Fibroblast of the aortic adventitia (primary cell): Measurements from ENCODE around the gene USP53. TPM values are rescaled to one million over a fixed set of nuclear protein-coding genes. Genes with fewer than 3 reads are reported as not detected.
"Not testable (repeated sequence)": the region's sequence is repeated elsewhere in the genome, so short reads cannot be mapped to it uniquely, and the experiment has no call there.

ENCODE experiments used
- DNase-seq: peaks from one replicate; pipeline ENCODE4 v3.0.0-alpha.2; 2010; ENCODE audit warnings: low read depth
- H3K4me3 ChIP-seq: 2 replicates; pipeline ENCODE4 v1.5.1; 2011; ENCODE audit warnings: low read depth, mild to moderate bottlenecking, control low read depth, low read length, moderate library complexity
- CTCF ChIP-seq: IDR thresholded peaks from 2 replicates; pipeline ENCODE4 v1.5.1; 2011; ENCODE audit warnings: mild to moderate bottlenecking, low read length, control low read depth, inconsistent platforms; ENCODE audit not compliant: insufficient read depth
- total RNA-seq: library from RNA; depleted of rRNA; stranded (reverse); fragments of >200 nt; gene quantifications from 2 replicates; pipeline ENCODE4 v1.2.3, GENCODE V29; 2012; ENCODE audit warnings: low replicate concordance

The USP53 gene
- total RNA-seq, 1 donor, result 69.2 TPM

DNA sequence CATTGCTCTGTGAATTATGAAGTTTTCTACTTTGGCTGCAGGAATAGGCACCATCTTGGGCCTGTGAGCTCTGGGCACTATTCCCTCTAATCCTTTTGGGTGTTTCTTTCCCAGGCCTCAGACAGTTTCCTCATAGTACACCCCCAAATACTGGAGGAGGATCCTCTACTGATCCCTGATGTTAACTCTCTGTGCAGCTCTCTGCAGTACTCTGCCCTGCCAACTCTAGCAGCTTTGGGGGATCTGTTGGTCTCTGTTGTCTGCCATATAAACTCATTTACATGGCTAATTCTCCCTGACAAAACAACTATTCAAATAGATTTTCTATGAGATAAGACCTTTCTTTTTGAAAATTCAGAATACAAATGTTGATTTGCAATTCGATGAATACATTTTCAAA, 29.9 kb downstream of the USP53 start:
- no peak for TF ChIP-seq CTCF
- no peak overlapping the region for H3K4me3 ChIP-seq
- no peak for DNase-seq

DNA sequence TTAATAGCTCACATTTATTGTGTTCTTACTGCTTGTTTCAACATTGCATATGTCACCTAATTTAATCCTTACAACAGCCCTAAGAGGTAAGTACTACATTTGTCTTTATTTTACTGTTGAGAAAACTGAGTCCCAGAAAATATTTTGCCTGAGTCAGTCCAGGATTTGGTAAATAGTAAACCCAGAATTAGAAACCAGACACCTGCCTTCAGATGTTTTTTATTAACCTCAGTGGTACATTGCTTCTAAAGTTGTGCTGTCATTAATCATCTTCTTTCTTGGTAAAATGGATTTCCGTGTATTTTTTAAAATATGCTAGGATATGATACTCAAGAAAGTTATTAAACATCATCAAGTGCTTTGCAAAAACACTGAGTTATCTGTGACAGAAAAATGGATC, 31.4 kb downstream of the USP53 start:
- no peak overlapping the region for H3K4me3 ChIP-seq
- no peak for TF ChIP-seq CTCF
- DNase-seq, result no peak

- no peak overlapping the region for H3K4me3 ChIP-seq
- no peak for DNase-seq
- no peak for TF ChIP-seq CTCF
These were observed 31.8 kb downstream of the USP53 start for GRCh38 chr4:119244344-119244743.

DNA sequence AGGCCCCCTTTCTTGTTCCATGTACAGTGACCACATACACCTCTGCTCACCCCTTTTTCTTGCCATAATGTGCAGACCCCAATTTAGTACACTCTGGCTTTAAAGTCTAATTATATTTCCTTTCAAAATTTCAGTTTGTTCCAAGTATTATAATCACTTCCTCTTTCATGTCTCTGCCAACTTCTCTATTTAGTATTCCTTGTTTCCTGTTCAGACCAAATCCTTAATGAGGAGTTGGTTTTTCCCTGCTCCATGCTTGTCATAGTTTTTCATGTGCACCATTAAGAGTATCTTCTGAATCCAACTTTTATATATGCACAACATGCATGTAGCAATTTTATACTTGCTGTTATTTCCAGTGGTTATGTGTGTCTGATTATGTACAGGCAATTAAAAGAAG, 32.3 kb downstream of the USP53 start:
- no peak overlapping the region for H3K4me3 ChIP-seq
- no peak for DNase-seq
- TF ChIP-seq CTCF, result no peak

GRCh38 chr4:119246177-119246733, 33.7 kb downstream of the USP53 start:
- DNase-seq, result no peak
- H3K4me3 ChIP-seq, result no peak overlapping the region
- TF ChIP-seq CTCF, result no peak

GRCh38 chr4:119251037-119251436, 38.5 kb downstream of the USP53 start:
- not testable (repeated sequence) for DNase-seq, H3K4me3 ChIP-seq

- not testable (repeated sequence) for H3K4me3 ChIP-seq, DNase-seq
These were observed 42.7 kb downstream of the USP53 start for GRCh38 chr4:119255223-119255622.

DNA sequence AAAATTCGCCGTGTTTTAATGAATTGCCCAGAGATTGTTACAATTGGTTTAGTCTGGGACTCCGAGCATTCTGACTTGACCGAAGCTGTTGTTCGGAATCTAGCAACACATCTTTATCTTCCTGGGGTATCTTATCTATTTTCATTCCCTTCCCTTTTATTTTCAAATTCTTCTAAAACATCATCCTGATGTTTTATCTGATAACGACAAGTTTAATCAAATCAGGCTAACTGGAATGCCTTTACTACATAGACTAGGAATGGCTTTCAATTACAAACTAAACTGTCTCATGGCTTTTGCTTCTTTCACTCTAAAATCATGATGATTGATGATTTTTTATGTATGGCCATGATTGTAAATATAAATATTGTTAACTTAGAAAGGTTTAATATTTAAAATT, 48.0 kb downstream of the USP53 start:
- TF ChIP-seq CTCF, result no peak
- no peak for DNase-seq
- no peak overlapping the region for H3K4me3 ChIP-seq
